Spleen (tissue), 11 donors: Measurements from ENCODE around the gene ELFN1. TPM values are rescaled to one million over a fixed set of nuclear protein-coding genes. Genes with fewer than 3 reads are reported as not detected.

Source experiments
- DNase-seq: peaks from one replicate; pipeline ENCODE4 v3.0.0-alpha.2; 2020
- H3K27ac ChIP-seq, 8 donors: fragments of 200-600 bp; sonication (generic) in 7 of 8; 1 replicate in 4 of 8; 2 replicates in 4 of 8; pipeline versions ENCODE4 v1.5.0 to v1.8.0; 2016 to 2021; ENCODE audit warnings: inconsistent platforms in 4 of 8, mild to moderate bottlenecking in 4 of 8, moderate library complexity in 1 of 8
- H3K27me3 ChIP-seq, 7 donors: fragments of 200-600 bp; sonication (generic) in 6 of 7; replicated peaks in 1 of 7; 1 replicate in 4 of 7; 2 replicates in 3 of 7; pipeline versions ENCODE4 v1.5.0 to v1.8.0; 2016 to 2021; ENCODE audit warnings: inconsistent platforms in 3 of 7, mild to moderate bottlenecking in 1 of 7
- H3K36me3 ChIP-seq, 6 donors: fragments of 200-600 bp; sonication (generic) in 5 of 6; 1 replicate in 4 of 6; 2 replicates in 2 of 6; pipeline versions ENCODE4 v1.5.0 to v1.8.0; 2016 to 2021; ENCODE audit warnings: inconsistent platforms in 2 of 6
- H3K4me1 ChIP-seq, 6 donors: fragments of 200-600 bp; sonication (generic) in 5 of 6; 1 replicate in 3 of 6; 2 replicates in 3 of 6; pipeline versions ENCODE4 v1.5.0 to v1.8.0; 2016 to 2021; ENCODE audit warnings: inconsistent platforms in 3 of 6
- H3K4me3 ChIP-seq, 8 donors: fragments of 200-600 bp; sonication (generic) in 7 of 8; 1 replicate in 4 of 8; 2 replicates in 4 of 8; pipeline versions ENCODE4 v1.5.0 to v1.8.0; 2016 to 2021; ENCODE audit warnings: inconsistent platforms in 4 of 8, mild to moderate bottlenecking in 4 of 8, moderate library complexity in 2 of 8
- H3K9me3 ChIP-seq, 8 donors: fragments of 200-600 bp; sonication (generic) in 7 of 8; 1 replicate in 4 of 8; 2 replicates in 4 of 8; pipeline versions ENCODE4 v1.5.0 to v1.8.0; 2016 to 2021; ENCODE audit warnings: inconsistent platforms in 4 of 8
- CTCF ChIP-seq, 11 experiments: fragments of 200-600 bp in 7 of 11; fragments of 450-650 bp in 4 of 11; sonication (generic) in 4 of 11; IDR thresholded peaks in 8 of 11; conservative IDR thresholded peaks in 3 of 11; 1 replicate in 7 of 11; 2 replicates in 4 of 11; pipeline versions ENCODE4 v1.4.0 to v1.8.0; 2016 to 2021; ENCODE audit warnings: antibody characterized with exemption in 11 of 11, inconsistent platforms in 4 of 11, mild to moderate bottlenecking in 1 of 11
- POLR2A ChIP-seq, 3 donors: fragments of 450-650 bp; IDR thresholded peaks; one replicate each; pipeline ENCODE4 v1.5.1; 2017; ENCODE audit warnings: antibody characterized with exemption in 3 of 3, mild to moderate bottlenecking in 1 of 3
- POLR2AphosphoS5 ChIP-seq, 3 donors: sonication (generic); formaldehyde crosslinking; IDR thresholded peaks; one replicate each; pipeline ENCODE4 v1.5.1; 2017; ENCODE audit warnings: antibody characterized with exemption in 3 of 3
- WGBS, 5 donors: extraction: QIAGEN DNeasy Blood & Tissue Kit in 3 of 5; methylation state at CpG; one replicate each; pipeline versions ENCODE4 v1.1.5 to v1.1.7; 2013 to 2018; 5-methylcytosine and 5-hydroxymethylcytosine counted together
- intact Hi-C: fragments of 100-400 bp; cut with DNase I; formaldehyde crosslinking; loops from one replicate; pipeline ENCODE4 v1.15.0; 2023; ENCODE audit warnings: low total_unique reads
- polyA plus RNA-seq, 3 donors: library from polyadenylated mRNA; stranded (reverse); fragments of 200-250 nt; gene quantifications; one replicate each; pipeline ENCODE4 v1.2.1, GENCODE V29; 2013
- total RNA-seq, 7 donors: library from RNA; depleted of rRNA in 3 of 7; stranded (reverse); fragments of >200 nt in 3 of 7; fragmentation: NEBNext Ultra II Directional in 4 of 7; extraction: Animal tissue kit (Norgen Biotek cat#: 25700) in 4 of 7; gene quantifications; one replicate each; pipeline versions ENCODE4 v1.1.0 to v1.2.1, GENCODE V29; 2016 to 2021
- donor health status: healthy with polysubstance abuse.
- donor health status: DM: no; HTN: no; CAD: no; lungs with moderate emphysema.
- donor health status: DM: no; HTN: no; CAD: no.
- donor health status: Bipolar disorder and iron deficiency.
- donor health status: healthy.
- donor health status: DM: no; HTN: no; CAD: no.
- donor health status: DM: yes; HTN: yes; CAD: no.

The ELFN1 gene
- total and polyA plus RNA-seq, 10 donors = 0.22 to 3.9 (median 2.4) TPM

- intact Hi-C loops = no loop called here
- WGBS, 5 donors = 84 to 90% (median 88%) methylated on average over 17 to 32 of the region's 32 CpGs
- TF ChIP-seq POLR2AphosphoS5 (IDR thresholded peaks at IDR 0.05) (no peak), CTCF (IDR thresholded peaks at IDR 0.05 in 8 of 11, conservative IDR thresholded peaks at IDR 0.05 in 3 of 11) (peak in 2 of 11 experiments; percentile 2 to 14)
- peaks cover 0 to 22% (median 13%) of the 10 kb centered on the region in 8 donors for H3K9me3 ChIP-seq
- H3K4me3 ChIP-seq = no peak overlapping the region
- peaks cover 0 to 29% (median 0%) of the 10 kb centered on the region in 7 donors for H3K27me3 ChIP-seq
- no peaks in the 10 kb centered on the region for H3K36me3 ChIP-seq
- H3K4me1 ChIP-seq = no peaks in the 10 kb centered on the region
- H3K27ac ChIP-seq = no peak overlapping the region
- peak; percentile 63 for DNase-seq
Measured at GRCh38 chr7:1758859-1759521, 88.9 kb downstream of the ELFN1 start.

- no peaks in the 10 kb centered on the region for H3K4me1 ChIP-seq
- peak; percentile 36 for DNase-seq
- no peaks in the 10 kb centered on the region for H3K36me3 ChIP-seq
- H3K9me3 ChIP-seq = peaks cover 0 to 39% (median 24%) of the 10 kb centered on the region in 8 donors
- WGBS, 5 donors = 82 to 92% (median 85%) methylated on average over 13 of the region's 13 CpGs
- TF ChIP-seq POLR2A (IDR thresholded peaks at IDR 0.05) = no peak
- TF ChIP-seq POLR2AphosphoS5 (IDR thresholded peaks at IDR 0.05) = no peak
- TF ChIP-seq CTCF (IDR thresholded peaks at IDR 0.05 in 8 of 11, conservative IDR thresholded peaks at IDR 0.05 in 3 of 11) = no peak
- intact Hi-C loops = no loop called here
- peaks cover 0 to 25% (median 0%) of the 10 kb centered on the region in 7 donors for H3K27me3 ChIP-seq
- H3K4me3 ChIP-seq = no peak overlapping the region
- no peak overlapping the region for H3K27ac ChIP-seq
Measured at GRCh38 chr7:1761097-1761496, 91.0 kb downstream of the ELFN1 start.

GRCh38 chr7:1761774-1762173 is 91.7 kb downstream of the ELFN1 start:
- Histone ChIP-seq H3K36me3 (no peaks in the 10 kb centered on the region), H3K9me3 (peaks cover 0 to 39% (median 24%) of the 10 kb centered on the region in 8 donors), H3K27ac (no peak overlapping the region), H3K27me3 (peaks cover 0 to 25% (median 0%) of the 10 kb centered on the region in 7 donors), H3K4me1 (no peaks in the 10 kb centered on the region), H3K4me3 (no peak overlapping the region)
- intact Hi-C loops = no loop called here
- 87 to 91% (median 89%) methylated on average over 11 of the region's 11 CpGs for WGBS, 5 donors
- no peak for DNase-seq
- no peak for TF ChIP-seq POLR2A (IDR thresholded peaks at IDR 0.05)
- TF ChIP-seq CTCF (IDR thresholded peaks at IDR 0.05 in 8 of 11, conservative IDR thresholded peaks at IDR 0.05 in 3 of 11) = no peak
- TF ChIP-seq POLR2AphosphoS5 (IDR thresholded peaks at IDR 0.05) = no peak

- no peak for TF ChIP-seq POLR2A (IDR thresholded peaks at IDR 0.05)
- TF ChIP-seq POLR2AphosphoS5 (IDR thresholded peaks at IDR 0.05) = no peak
- TF ChIP-seq CTCF (IDR thresholded peaks at IDR 0.05 in 8 of 11, conservative IDR thresholded peaks at IDR 0.05 in 3 of 11) = no peak
- no peak for DNase-seq
- H3K4me1 ChIP-seq = no peaks in the 10 kb centered on the region
- H3K9me3 ChIP-seq = peaks cover 0 to 39% (median 24%) of the 10 kb centered on the region in 8 donors
- H3K27me3 ChIP-seq = peaks cover 0 to 19% (median 0%) of the 10 kb centered on the region in 7 donors
- no peak overlapping the region for H3K27ac ChIP-seq
- H3K4me3 ChIP-seq = no peak overlapping the region
- H3K36me3 ChIP-seq = no peaks in the 10 kb centered on the region
- intact Hi-C loops = no loop called here
- 94 to 96% (median 96%) methylated on average over 25 to 30 of the region's 30 CpGs for WGBS, 5 donors
Measured at GRCh38 chr7:1762238-1762945, 92.3 kb downstream of the ELFN1 start.
